ENCODE results near the gene IQSEC1. TPM values are rescaled to one million over a fixed set of nuclear protein-coding genes. Genes with fewer than 3 reads are reported as not detected.

Gene IQSEC1
- total RNA-seq, 4 donors from 2014 or later, result 31.9 to 35.8 (median 34.8) TPM

DNA sequence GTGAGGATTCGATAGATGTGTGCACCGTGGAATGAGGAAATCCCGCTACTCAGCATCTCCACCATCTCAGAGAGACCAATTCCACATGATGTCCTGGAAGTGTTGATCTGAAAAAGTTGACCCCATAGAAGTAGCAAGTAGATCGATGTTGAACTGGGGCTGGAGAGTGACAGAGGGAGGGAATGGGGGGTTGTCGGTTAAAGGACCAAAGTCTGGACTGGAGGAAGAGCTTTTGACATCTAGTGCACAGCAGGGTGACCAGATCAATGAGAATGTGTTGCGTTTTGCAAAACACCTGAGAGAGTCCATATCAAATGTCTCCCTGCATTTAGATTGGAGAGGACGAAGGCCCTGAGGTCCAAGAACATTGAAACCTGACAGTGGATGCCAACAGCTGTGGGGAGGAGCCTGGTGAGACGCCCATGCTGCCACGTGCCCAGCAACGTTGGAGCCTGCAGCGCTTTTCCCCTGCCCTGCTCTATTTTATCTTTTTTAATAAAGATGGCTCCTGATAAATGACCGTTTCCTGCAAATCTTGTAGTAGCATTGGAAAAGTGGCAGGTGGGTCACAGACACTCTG is 201.7 kb downstream of the IQSEC1 start:
- DNase-seq (ENCODE audit: low spot score in 2 of 2), result no peak
- 56 to 66% methylated on average over 12 of the region's 12 CpGs for whole genome bisulfite sequencing, 2 donors
- intact Hi-C loops (cut with DNase I; ENCODE audit: low total_unique reads), result loop anchor here (10.0 kb wide), 1 partner anchor 113 kb away; no protein-coding TSS in a partner anchor
- no peak for TF ChIP-seq POLR2A (IDR thresholded peaks at IDR 0.05)
- no peak for TF ChIP-seq CTCF (IDR thresholded peaks at IDR 0.05)
- no peak overlapping the region for H3K4me3 ChIP-seq (ENCODE audit: low read depth, poor library complexity, severe bottlenecking)

DNA sequence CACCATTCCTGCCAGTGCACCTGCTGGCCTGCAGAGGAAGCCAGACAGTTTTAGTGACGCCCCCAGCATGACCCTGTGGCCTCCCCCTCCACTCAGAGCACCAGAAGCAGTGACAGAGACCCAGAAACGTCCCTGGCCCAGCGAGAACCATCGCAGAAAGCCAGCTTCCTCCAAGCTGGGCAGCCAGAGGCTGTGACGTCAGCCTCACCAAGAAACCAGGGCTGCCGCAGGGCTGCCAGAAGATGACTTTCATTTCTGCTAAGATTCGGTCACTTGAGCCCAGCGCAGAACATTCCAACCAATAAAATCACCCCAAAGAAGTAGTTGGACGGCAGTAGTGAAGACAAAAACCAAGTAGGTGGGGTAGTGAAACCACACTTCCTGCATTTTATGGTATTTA is 202.3 kb downstream of the IQSEC1 start:
- peak in 1 of 2 donors; percentile 41 for DNase-seq (ENCODE audit: low spot score in 2 of 2)
- no peak overlapping the region for H3K4me3 ChIP-seq (ENCODE audit: low read depth, poor library complexity, severe bottlenecking)
- TF ChIP-seq CTCF (IDR thresholded peaks at IDR 0.05), result no peak
- no peak for TF ChIP-seq POLR2A (IDR thresholded peaks at IDR 0.05)
- WGBS, 2 donors, result 41 to 54% methylated on average over 9 of the region's 9 CpGs
- intact Hi-C loops (cut with DNase I; ENCODE audit: low total_unique reads), result loop anchor here (10.0 kb wide), 1 partner anchor 114 kb away; no protein-coding TSS in a partner anchor

DNA sequence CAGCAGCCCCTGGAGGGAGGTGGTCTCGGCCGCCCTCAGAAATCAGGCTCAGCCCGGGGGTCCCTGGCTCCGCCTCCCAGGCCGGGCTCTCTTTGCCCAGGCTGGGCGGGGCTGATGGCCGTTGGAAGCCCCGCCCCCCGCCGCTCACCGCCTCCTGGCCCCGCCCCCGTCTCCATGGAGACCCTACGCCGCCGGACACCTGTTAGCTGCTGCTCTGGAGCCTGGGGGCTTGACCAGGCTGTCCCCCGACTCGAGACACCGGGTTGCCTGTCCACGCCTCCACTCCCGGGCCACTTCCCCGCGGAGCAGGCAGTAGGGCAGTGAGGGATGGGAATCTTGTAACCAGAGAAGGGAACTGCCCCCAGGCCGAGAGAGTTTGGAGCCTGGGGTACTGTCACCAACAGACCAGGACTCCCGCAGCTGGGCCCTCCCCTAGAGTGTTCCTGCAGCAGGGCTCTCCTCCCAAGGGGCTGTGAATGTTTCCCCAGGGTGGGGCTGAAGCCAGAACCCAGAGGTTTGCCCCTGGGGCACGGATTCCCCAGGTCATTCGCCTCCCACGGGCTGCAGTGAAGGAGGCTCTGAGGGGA is 204.1 kb downstream of the IQSEC1 start:
- no peak for DNase-seq (ENCODE audit: low spot score in 2 of 2)
- no peak overlapping the region for H3K4me3 ChIP-seq (ENCODE audit: low read depth, poor library complexity, severe bottlenecking)

DNA sequence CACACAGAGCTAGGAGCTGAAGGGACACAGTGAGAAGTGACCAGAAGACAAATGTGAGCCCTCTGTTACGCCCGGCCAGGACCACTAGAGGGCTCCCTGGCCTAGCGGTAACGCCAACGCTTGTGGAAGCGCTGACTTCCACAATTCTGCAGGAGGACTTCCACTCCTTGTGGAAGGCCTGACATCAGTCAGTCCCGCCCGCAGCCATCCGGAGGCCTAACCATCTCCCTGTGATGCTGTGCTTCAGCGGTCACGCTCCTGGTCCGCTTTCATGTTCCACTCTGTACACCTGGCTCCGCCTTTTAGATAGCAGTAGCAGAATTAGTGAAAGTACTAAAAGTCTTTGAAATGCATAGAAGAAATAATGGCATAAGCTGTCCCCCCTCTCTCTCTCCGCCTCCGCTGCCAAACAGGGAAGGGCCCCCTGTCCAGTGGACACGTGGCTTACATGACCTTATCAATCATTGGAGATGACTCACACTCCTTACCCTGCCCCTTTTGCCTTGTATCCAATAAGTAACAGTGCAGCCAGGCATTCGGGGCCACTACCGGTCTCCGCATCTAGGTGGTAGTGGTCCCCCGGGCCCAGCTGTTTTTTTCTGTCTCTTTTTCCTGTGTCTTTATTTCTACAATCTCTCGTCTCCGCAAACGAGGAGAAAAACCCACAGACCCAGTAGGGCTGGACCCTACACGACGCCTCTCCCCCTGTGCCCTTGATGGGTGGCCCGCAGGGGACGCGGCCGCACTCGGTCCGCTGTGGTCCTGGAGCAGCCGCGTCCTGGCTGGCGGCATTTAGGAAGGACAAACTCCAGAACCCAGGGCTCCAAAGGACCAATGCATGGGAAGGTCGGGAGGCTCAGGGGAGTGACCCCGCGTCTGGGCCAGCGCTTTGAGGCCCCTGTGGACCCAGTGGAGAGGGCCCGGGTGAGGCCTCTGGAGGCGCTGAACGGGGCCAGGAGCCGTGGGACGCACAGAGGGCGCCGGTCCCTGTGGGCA is 204.9 kb downstream of the IQSEC1 start:
- 36 to 41% methylated on average over 36 to 42 of the region's 45 CpGs for WGBS, 2 donors
- intact Hi-C loops (cut with DNase I; ENCODE audit: low total_unique reads), result no loop called here
- no peak overlapping the region for H3K4me3 ChIP-seq (ENCODE audit: low read depth, poor library complexity, severe bottlenecking)
- TF ChIP-seq CTCF (IDR thresholded peaks at IDR 0.05) (peak in 1 of 3 donors; percentile 93), POLR2A (IDR thresholded peaks at IDR 0.05) (no peak)
- DNase-seq (ENCODE audit: low spot score in 2 of 2), result peak; percentile 73 to 95

More for the DNA sequence above, 204.1 kb downstream of the IQSEC1 start:
- intact Hi-C loops (cut with DNase I; ENCODE audit: low total_unique reads), result no loop called here
- TF ChIP-seq CTCF (IDR thresholded peaks at IDR 0.05), result no peak
- TF ChIP-seq POLR2A (IDR thresholded peaks at IDR 0.05), result no peak
- 20 to 21% methylated on average over 1 to 4 of the region's 28 CpGs for WGBS, 2 donors

GRCh38 chr3:12866836-12867235 is 206.4 kb downstream of the IQSEC1 start:
- no peak for TF ChIP-seq CTCF (IDR thresholded peaks at IDR 0.05)
- no peak for TF ChIP-seq POLR2A (IDR thresholded peaks at IDR 0.05)
- H3K4me3 ChIP-seq (ENCODE audit: low read depth, poor library complexity, severe bottlenecking), result no peak overlapping the region
- DNase-seq (ENCODE audit: low spot score in 2 of 2), result no peak
- 78 to 80% methylated on average over 6 of the region's 6 CpGs for WGBS, 2 donors
- intact Hi-C loops (cut with DNase I; ENCODE audit: low total_unique reads), result no loop called here

Measured in lower leg skin (tissue), 4 donors.